Sigmoid colon (tissue), 7 donors: ENCODE measurements around the gene TEDC1. TPM values are rescaled to one million over a fixed set of nuclear protein-coding genes. Genes with fewer than 3 reads are reported as not detected.
A peak's percentile ranks its signal among the peaks of the same experiment; 100 is the strongest.

ENCODE experiments used
- DNase-seq: peaks from one replicate; pipeline ENCODE4 v3.0.0-alpha.2; 2019
- H3K27ac ChIP-seq, 4 donors: fragments of 200-600 bp; sonication (generic); one replicate each; pipeline ENCODE4 v1.5.1; 2016 to 2019; ENCODE audit warnings: mild to moderate bottlenecking in 1 of 4
- H3K27me3 ChIP-seq, 3 donors: fragments of 200-600 bp; sonication (generic); one replicate each; pipeline ENCODE4 v1.5.1; 2019; ENCODE audit warnings: mild to moderate bottlenecking in 1 of 3
- H3K36me3 ChIP-seq, 4 donors: fragments of 200-600 bp; sonication (generic); one replicate each; pipeline ENCODE4 v1.5.1; 2016 to 2019
- H3K4me1 ChIP-seq, 4 donors: fragments of 200-600 bp; sonication (generic); one replicate each; pipeline ENCODE4 v1.5.1; 2017 to 2019
- H3K4me3 ChIP-seq, 4 donors: fragments of 200-600 bp; sonication (generic); one replicate each; pipeline ENCODE4 v1.5.1; 2017 to 2019; ENCODE audit warnings: mild to moderate bottlenecking in 2 of 4, moderate library complexity in 1 of 4
- H3K9me3 ChIP-seq, 4 donors: fragments of 200-600 bp in 3 of 4; sonication (generic) in 3 of 4; one replicate each; pipeline versions ENCODE4 v1.5.1 to v1.6.1; 2013 to 2019
- EP300 ChIP-seq, 4 donors: sonication (generic); formaldehyde crosslinking; IDR thresholded peaks; one replicate each; pipeline ENCODE4 v1.6.1; 2017; ENCODE audit warnings: antibody characterized with exemption in 4 of 4
- POLR2A ChIP-seq, 2 donors: fragments of 450-650 bp; IDR thresholded peaks; one replicate each; pipeline ENCODE4 v1.6.1; 2016; ENCODE audit warnings: antibody characterized with exemption in 2 of 2, mild to moderate bottlenecking in 2 of 2, moderate library complexity in 2 of 2
- POLR2AphosphoS5 ChIP-seq, 4 donors: sonication (generic); formaldehyde crosslinking; IDR thresholded peaks; one replicate each; pipeline ENCODE4 v1.6.1; 2017; ENCODE audit warnings: antibody characterized with exemption in 4 of 4
- WGBS, 2 donors: extraction: QIAGEN DNeasy Blood & Tissue Kit; methylation state at CpG; one replicate each; pipeline ENCODE4 v1.1.7; 2013; 5-methylcytosine and 5-hydroxymethylcytosine counted together
- intact Hi-C: fragments of 100-400 bp; cut with DNase I; formaldehyde crosslinking; loops from one replicate; pipeline ENCODE4 v1.15.1; 2023
- polyA plus RNA-seq, 3 donors: library from polyadenylated mRNA; stranded (reverse); fragments of 200-250 nt; gene quantifications; one replicate each; pipeline ENCODE4 v1.2.3, GENCODE V29; 2013
- total RNA-seq, 4 donors: library from RNA; depleted of rRNA; stranded (reverse); fragments of >200 nt; gene quantifications; one replicate each; pipeline ENCODE4 v1.1.0, GENCODE V29; 2016
- TF ChIP-seq, protein P1 (sequence below), 4 experiments: fragments of 450-650 bp in 3 of 4; fragments of 200-600 bp in 1 of 4; IDR thresholded peaks; one replicate each; pipeline ENCODE4 v1.5.1; 2016 to 2019; ENCODE audit warnings: antibody characterized with exemption in 4 of 4, mild to moderate bottlenecking in 3 of 4, moderate library complexity in 2 of 4
- donor health status: healthy with polysubstance abuse.
- donor health status: Bipolar disorder and iron deficiency.
- donor health status: healthy.

TEDC1 gene
- total and polyA plus RNA-seq, 7 donors = 0.16 to 36.0 (median 5.2) TPM

DNA sequence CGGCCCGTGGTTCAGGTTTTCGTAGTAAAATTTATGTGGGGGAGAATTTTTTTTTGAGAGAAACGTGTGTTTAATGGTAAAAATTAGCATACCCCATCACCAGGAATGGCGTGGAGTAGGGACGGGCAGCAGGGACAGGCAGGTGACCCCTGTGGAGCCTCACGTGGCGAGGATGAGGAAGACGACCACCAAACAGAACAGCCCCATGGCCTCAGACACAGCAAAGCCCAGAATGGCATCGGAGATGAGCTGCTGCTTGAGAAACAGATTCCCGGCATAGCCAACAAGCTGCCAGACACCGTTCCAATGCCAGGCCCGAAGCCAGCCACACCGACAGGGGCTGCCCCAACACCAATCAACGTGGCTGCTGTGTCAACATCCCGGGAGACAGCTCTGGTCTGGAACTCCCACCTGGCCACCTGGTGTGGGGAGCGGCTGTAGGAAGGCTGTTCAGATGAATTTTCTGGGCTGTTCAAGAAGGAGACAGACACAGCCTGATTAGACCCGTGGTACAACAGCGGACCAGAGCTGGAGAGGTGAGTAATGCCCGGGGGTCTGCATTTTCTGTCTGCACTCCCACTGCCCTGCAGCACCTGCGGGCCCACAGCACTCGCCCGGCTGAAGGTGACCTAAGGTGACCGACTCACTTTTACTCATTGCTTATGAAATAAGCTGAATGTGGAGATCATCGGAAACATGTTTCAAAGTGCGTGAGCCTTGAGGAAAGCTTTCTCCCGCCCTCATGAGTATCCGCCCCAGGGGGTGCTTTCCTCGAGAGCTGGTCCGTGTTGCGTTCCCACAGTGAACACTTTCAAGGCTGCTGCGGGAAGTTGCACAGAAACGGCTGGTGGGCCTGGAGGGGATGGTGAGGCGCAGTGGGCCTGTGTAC lies 45.9 kb downstream of the TEDC1 start:
- intact Hi-C loops = no loop called here
- WGBS, 2 donors = 58 to 80% methylated on average over 34 of the region's 34 CpGs
- Histone ChIP-seq H3K4me3 (no peak overlapping the region), H3K9me3 (no peaks in the 10 kb centered on the region), H3K36me3 (no peaks in the 10 kb centered on the region), H3K4me1 (peaks cover 0 to 7% (median 0%) of the 10 kb centered on the region in 4 donors), H3K27ac (no peak overlapping the region), H3K27me3 (peaks cover 0 to 37% (median 12%) of the 10 kb centered on the region in 3 donors)
- TF ChIP-seq POLR2AphosphoS5 (IDR thresholded peaks at IDR 0.05) = no peak
- TF ChIP-seq EP300 (IDR thresholded peaks at IDR 0.05) = no peak
- TF ChIP-seq POLR2A (IDR thresholded peaks at IDR 0.05) = no peak
- TF ChIP-seq, protein P1, sequence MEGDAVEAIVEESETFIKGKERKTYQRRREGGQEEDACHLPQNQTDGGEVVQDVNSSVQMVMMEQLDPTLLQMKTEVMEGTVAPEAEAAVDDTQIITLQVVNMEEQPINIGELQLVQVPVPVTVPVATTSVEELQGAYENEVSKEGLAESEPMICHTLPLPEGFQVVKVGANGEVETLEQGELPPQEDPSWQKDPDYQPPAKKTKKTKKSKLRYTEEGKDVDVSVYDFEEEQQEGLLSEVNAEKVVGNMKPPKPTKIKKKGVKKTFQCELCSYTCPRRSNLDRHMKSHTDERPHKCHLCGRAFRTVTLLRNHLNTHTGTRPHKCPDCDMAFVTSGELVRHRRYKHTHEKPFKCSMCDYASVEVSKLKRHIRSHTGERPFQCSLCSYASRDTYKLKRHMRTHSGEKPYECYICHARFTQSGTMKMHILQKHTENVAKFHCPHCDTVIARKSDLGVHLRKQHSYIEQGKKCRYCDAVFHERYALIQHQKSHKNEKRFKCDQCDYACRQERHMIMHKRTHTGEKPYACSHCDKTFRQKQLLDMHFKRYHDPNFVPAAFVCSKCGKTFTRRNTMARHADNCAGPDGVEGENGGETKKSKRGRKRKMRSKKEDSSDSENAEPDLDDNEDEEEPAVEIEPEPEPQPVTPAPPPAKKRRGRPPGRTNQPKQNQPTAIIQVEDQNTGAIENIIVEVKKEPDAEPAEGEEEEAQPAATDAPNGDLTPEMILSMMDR (IDR thresholded peaks at IDR 0.05) = no peak
- peak; percentile 48 for DNase-seq

DNA sequence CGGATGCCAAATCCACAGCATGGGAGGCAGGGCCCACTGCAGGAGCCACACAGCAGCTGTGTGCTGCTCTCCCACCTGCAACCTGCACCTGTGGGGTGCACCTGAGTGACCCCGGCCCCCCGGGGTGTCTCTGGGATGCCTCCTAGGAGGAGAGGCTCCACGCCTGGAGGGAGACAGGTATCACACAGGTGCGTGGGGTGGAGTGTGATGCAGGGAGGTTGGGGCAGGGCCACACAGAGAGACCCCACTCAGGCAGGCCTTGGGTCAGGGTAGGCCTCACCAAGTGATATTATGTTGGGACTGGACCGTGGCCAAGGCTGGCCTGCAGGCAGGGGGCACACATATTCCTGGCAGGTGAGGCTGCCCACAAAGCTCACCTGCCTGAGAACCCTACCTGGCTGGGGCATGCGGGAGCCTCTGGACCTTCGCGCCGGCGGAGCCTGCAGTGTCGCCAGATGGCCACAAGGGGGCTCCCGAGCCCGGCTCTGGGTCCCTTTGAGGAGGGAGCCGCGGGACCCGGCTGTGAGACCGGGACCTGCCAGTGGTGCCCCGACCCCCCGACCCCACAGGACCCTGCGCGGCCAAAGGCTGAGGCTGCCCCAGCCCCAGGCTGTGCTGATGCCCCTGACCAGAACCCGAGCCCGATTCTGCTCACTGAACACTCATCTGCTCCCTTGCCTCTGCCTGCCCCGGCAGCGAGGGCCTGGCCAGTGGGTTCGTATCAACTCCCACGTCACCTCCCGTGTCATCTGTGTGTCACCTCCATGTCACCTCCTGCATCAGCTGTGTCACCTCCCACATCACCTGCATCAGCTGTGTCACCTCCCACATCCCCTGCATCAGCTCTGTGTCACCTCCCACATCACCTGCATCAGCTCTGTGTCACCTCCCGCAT lies 46.8 kb downstream of the TEDC1 start:
- DNase-seq = peak; percentile 68
- Histone ChIP-seq H3K36me3 (no peaks in the 10 kb centered on the region), H3K27me3 (peaks cover 0 to 37% (median 12%) of the 10 kb centered on the region in 3 donors), H3K4me3 (no peak overlapping the region), H3K9me3 (no peaks in the 10 kb centered on the region), H3K4me1 (peaks cover 0 to 7% (median 0%) of the 10 kb centered on the region in 4 donors), H3K27ac (no peak overlapping the region)
- TF ChIP-seq, protein P1 (IDR thresholded peaks at IDR 0.05) = peak; percentile 47 to 98 (median 72)
- no peak for TF ChIP-seq POLR2A (IDR thresholded peaks at IDR 0.05)
- intact Hi-C loops = no loop called here
- 12 to 22% methylated on average over 30 of the region's 30 CpGs for WGBS, 2 donors

DNA sequence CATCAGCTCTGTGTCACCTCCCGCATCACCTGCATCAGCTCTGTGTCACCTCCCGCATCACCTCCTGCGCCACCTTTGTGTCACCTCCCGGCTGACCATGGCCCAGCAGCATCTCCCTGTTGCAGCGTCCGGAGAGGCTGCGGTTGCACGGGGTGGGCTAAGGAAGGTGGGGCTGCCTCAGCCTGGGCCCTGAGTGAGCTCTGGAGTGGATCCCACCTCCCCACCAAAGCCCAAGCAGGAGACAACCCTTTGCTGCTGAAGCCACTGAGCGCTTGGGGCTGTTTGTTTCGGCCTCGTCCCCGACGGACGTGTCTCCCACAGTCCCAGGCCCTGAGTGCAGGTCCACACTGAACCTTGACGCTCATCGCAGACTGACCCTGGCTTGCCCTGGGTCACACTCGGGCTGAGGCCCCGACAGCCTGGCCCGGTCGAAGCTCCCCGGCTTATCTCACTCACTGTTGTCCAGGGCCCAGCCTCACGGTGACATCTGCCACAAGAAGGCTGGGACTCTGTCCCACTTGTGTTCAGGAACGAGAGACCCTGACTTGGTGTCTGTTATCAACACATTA lies 47.5 kb downstream of the TEDC1 start:
- Histone ChIP-seq H3K27me3 (peaks cover 0 to 37% (median 12%) of the 10 kb centered on the region in 3 donors), H3K4me3 (no peak overlapping the region), H3K27ac (no peak overlapping the region), H3K36me3 (no peaks in the 10 kb centered on the region), H3K9me3 (peaks cover 0 to 5% (median 2%) of the 10 kb centered on the region in 4 donors), H3K4me1 (peaks cover 0 to 7% (median 0%) of the 10 kb centered on the region in 4 donors)
- TF ChIP-seq POLR2A (IDR thresholded peaks at IDR 0.05) (no peak), EP300 (IDR thresholded peaks at IDR 0.05) (no peak), POLR2AphosphoS5 (IDR thresholded peaks at IDR 0.05) (no peak)
- TF ChIP-seq, protein P1 (IDR thresholded peaks at IDR 0.05) = no peak
- DNase-seq = peak; percentile 52
- intact Hi-C loops = no loop called here
- 80 to 88% methylated on average over 23 of the region's 23 CpGs for WGBS, 2 donors

DNA sequence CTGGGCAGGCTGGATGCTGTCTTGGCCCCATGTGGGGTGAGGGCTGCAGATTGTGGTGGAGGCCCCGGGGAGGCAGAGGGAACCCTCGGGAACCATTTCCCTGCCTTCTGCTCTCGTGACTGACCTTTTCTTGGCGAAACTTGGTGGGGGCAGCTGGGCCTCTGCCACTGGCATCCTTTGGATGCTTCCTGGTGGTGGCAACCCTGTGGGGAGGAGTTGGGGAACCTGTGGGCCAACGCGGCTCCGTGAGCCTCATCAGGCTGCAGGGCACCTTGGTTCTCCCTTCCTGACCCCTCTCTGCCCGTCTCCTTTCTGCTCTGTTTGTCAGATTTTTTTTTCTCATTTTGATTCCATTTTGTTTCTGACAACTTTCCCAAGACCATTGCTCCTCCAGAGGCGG lies 49.8 kb downstream of the TEDC1 start:
- DNase-seq = peak; percentile 50
- H3K4me3 ChIP-seq = no peak overlapping the region
- H3K36me3 ChIP-seq = no peaks in the 10 kb centered on the region
- peaks cover 0 to 33% (median 10%) of the 10 kb centered on the region in 3 donors for H3K27me3 ChIP-seq
- no peak for TF ChIP-seq EP300 (IDR thresholded peaks at IDR 0.05)
- no peak for TF ChIP-seq POLR2A (IDR thresholded peaks at IDR 0.05)
- TF ChIP-seq POLR2AphosphoS5 (IDR thresholded peaks at IDR 0.05) = no peak
- TF ChIP-seq, protein P1 (IDR thresholded peaks at IDR 0.05) = no peak
- intact Hi-C loops = no loop called here
- peaks cover 0 to 7% (median 0%) of the 10 kb centered on the region in 4 donors for H3K4me1 ChIP-seq
- H3K9me3 ChIP-seq = peaks cover 0 to 6% (median 2%) of the 10 kb centered on the region in 4 donors
- no peak overlapping the region for H3K27ac ChIP-seq
- 83 to 86% methylated on average over 9 of the region's 9 CpGs for WGBS, 2 donors
